Heart left ventricle (tissue), 13 donors: ENCODE results near the gene SSX2IP.

Experiments used
- POLR2A ChIP-seq, 2 donors: fragments of 450-650 bp; IDR thresholded peaks; one replicate each; pipeline ENCODE4 v1.6.1; 2017; ENCODE audit warnings: antibody characterized with exemption in 2 of 2, mild to moderate bottlenecking in 2 of 2, moderate library complexity in 2 of 2
- TF ChIP-seq, protein P1 (sequence below), 12 donors: fragments of 200-600 bp; sonication (generic) in 4 of 12; IDR thresholded peaks; one replicate each; pipeline versions ENCODE4 v1.5.0 to v1.8.0; 2018 to 2022; ENCODE audit warnings: antibody characterized with exemption in 12 of 12, mild to moderate bottlenecking in 5 of 12
- donor health status: ischemic (EF 13 %, LVEDD 7.1; RV severe dilation, severe dysfunction).
- donor health status: DM: no; HTN: yes; CAD: no.
- donor health status: DM: no; HTN: no; CAD: no.
- donor health status: ischemic (EF 25% LVEDD 6.9; RV normal size, moderate dysfunction).
- donor health status: ischemic (EF 25% LVEDD 5.7; RV mildly dilated, moderate dysfunction).
- donor health status: ischemic (EF 35%, LVEDD 5.7; RV mildly dilated, moderate dysfunction).
- donor health status: nonischemic (EF 11% LVEDD 7.7; RV severe dilation, severe dysfunction).
- donor health status: DM: yes; HTN: yes; CAD: no.
- donor health status: PGD.
- donor health status: ischemic (EF 29% LVEDD 5.4; RV normal size, mild dysfunction).
- donor health status: nonischemic (EF 23%, LVEDD 6.1; RV moderate dilation, normal function).

DNA sequence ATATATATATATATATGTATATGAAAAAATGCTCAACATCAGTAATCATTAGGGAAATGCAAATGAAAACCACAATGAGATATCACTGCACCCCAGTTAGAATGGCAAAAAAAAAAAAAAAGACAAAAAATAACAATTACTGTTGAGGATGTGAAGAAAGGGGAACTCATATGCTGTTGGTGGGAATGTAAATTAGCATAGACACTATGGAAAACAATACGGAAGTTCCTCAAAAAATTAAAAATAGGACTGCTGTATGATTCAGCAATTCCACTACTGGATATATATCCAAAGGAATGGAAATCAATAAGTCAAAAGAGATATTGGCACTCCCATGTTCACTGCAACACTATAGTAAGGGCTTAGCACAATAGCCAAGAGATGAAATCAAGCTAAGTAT, 74.5 kb downstream of the SSX2IP start:
- TF ChIP-seq POLR2A (IDR thresholded peaks at IDR 0.05): no peak
- TF ChIP-seq, protein P1, sequence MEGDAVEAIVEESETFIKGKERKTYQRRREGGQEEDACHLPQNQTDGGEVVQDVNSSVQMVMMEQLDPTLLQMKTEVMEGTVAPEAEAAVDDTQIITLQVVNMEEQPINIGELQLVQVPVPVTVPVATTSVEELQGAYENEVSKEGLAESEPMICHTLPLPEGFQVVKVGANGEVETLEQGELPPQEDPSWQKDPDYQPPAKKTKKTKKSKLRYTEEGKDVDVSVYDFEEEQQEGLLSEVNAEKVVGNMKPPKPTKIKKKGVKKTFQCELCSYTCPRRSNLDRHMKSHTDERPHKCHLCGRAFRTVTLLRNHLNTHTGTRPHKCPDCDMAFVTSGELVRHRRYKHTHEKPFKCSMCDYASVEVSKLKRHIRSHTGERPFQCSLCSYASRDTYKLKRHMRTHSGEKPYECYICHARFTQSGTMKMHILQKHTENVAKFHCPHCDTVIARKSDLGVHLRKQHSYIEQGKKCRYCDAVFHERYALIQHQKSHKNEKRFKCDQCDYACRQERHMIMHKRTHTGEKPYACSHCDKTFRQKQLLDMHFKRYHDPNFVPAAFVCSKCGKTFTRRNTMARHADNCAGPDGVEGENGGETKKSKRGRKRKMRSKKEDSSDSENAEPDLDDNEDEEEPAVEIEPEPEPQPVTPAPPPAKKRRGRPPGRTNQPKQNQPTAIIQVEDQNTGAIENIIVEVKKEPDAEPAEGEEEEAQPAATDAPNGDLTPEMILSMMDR (IDR thresholded peaks at IDR 0.05): no peak
